Measurements from ENCODE around the gene INSYN1.
"Not testable (repeated sequence)": the region's sequence is repeated elsewhere in the genome, so short reads cannot be mapped to it uniquely, and the experiment has no call there.

INSYN1 gene

DNA sequence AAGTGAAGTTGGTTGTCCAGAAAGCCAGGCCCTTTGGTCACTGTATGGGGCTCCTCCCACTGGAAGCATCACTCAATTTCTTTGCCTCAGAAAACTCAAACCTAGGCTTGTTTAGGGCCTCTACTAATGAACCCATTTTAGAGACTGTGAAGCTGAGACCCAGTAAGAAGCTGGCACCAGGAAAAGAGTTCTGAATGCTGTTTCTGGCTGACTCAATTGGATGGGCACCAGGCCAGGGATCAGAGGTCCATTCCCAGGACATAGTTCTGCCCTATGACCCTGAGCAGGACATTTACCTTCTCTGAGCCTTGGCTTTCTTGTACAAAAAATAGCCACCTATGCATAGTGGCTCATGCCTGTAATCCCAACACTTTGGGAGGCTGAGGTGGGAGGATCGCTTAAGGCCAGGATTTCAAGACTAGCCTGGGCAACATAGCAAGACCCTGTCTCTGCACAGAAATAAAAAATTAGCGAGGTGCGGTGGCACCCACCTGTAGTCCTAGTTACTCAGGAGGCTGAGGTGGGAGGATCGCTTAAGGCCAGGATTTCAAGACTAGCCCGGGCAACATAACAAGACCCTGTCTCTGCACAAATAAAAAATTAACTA is 38.4 kb downstream of the INSYN1 start:
- DNase-seq (ENCODE audit: low spot score): no peak

DNA sequence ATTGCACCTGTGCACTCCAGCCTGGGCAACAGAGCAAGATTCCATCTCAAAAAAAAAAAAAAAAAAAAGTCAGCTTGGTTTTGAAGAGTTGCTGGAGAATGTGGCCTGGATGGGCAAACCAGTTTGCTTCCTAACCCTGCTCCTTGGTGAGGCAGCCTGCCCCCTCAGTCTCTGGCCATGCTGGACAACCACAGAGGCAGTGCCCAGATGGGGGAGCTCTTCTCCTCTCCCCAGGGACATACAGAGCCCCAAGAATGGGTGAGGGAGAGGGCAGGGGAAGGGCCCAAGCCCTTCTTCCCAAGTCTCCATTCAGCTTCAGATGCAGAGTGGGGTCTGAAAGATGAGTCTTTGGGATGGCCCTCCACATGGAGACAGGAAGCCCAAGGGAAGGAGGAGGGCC is 41.0 kb downstream of the INSYN1 start:
- DNase-seq (ENCODE audit: low spot score): no peak

DNA sequence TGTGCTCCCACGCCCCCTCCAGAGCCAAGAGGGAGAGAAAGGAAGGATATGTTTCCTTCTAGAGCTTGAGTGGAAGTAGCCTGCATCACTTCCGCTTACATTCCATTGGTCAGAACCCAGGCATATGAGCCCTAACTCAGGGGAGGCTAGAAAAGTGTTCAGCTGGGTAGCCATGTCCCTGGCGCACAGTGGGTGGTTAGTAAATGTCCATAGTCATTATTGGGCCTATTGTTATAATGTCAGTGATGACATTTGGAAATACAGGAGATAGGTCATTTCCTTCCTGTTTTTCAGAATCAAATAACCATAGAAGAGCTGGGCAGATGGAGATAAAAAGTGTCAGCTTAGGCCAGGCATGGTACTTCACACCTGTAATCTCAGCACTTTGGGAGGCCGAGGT is 41.6 kb downstream of the INSYN1 start:
- DNase-seq (ENCODE audit: low spot score): no peak

GRCh38 chr15:73710321-73710720 is 42.8 kb downstream of the INSYN1 start:
- DNase-seq (ENCODE audit: low spot score): no peak

GRCh38 chr15:73709686-73710085 is 43.5 kb downstream of the INSYN1 start:
- DNase-seq (ENCODE audit: low spot score): no peak

DNA sequence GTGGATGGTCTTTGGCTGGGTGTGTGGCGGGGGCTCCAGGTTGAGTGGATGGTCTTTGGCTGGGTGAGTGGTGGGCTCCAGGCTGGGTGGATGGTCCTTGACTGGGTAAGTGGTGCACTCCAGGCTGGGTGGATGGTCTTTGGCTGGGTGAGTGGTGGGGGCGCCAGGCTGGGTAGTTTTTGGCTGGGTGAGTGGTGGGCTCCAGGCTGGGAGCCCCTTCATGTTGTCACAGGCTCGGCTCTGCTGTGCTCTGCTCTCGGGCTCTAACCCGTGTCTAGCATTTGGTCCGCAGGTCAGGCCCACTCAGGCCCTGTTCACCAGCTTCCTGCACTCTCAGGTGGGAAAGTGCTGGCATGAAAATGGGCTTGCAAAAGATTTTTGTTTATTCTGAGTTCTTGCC is 43.9 kb downstream of the INSYN1 start:
- no peak for DNase-seq (ENCODE audit: low spot score)

- DNase-seq (ENCODE audit: low spot score): no peak
Measured at GRCh38 chr15:73708691-73709090, 44.5 kb downstream of the INSYN1 start.

- peak; percentile 51 for DNase-seq (ENCODE audit: low spot score)
Measured at GRCh38 chr15:73704869-73705645, 48.1 kb downstream of the INSYN1 start.

- DNase-seq (ENCODE audit: low spot score): not testable (repeated sequence)
Measured at GRCh38 chr15:73704142-73704868, 48.8 kb downstream of the INSYN1 start.

DNA sequence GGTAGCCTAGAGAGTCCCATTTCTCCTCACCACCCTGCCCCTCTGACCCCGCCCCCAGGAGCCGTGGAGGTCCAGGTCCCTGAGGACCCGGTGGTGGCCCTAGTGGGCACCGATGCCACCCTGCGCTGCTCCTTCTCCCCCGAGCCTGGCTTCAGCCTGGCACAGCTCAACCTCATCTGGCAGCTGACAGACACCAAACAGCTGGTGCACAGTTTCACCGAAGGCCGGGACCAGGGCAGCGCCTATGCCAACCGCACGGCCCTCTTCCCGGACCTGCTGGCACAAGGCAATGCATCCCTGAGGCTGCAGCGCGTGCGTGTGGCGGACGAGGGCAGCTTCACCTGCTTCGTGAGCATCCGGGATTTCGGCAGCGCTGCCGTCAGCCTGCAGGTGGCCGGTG is 49.5 kb downstream of the INSYN1 start:
- not testable (repeated sequence) for DNase-seq (ENCODE audit: low spot score)

DNA sequence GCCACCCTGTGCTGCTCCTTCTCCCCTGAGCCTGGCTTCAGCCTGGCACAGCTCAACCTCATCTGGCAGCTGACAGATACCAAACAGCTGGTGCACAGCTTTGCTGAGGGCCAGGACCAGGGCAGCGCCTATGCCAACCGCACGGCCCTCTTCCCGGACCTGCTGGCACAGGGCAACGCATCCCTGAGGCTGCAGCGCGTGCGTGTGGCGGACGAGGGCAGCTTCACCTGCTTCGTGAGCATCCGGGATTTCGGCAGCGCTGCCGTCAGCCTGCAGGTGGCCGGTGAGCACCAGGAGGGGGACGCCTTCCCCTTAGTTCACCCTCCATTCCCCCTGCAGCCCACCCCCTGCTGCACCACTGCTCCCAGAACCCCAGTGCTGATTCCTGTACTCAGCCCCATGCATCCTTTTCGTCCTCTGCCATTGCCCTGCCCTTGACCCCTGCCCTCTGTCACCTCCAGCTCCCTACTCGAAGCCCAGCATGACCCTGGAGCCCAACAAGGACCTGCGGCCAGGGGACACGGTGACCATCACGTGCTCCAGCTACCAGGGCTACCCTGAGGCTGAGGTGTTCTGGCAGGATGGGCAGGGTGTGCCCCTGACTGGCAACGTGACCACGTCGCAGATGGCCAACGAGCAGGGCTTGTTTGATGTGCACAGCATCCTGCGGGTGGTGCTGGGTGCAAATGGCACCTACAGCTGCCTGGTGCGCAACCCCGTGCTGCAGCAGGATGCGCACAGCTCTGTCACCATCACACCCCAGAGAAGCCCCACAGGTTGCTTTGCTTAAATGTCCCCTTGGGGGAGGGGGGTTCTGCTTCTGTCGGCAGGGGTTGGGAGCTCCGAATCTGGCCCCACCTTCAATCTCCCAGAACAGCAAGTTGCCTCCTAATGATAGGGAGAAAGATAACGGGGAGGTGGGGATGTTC is 50.6 kb downstream of the INSYN1 start:
- not testable (repeated sequence) for DNase-seq (ENCODE audit: low spot score)

GRCh38 chr15:73700041-73700842 is 52.9 kb downstream of the INSYN1 start:
- peak; percentile 79 for DNase-seq (ENCODE audit: low spot score)

GRCh38 chr15:73699249-73700040 is 53.7 kb downstream of the INSYN1 start:
- no peak for DNase-seq (ENCODE audit: low spot score)

- no peak for DNase-seq (ENCODE audit: low spot score)
Measured at GRCh38 chr15:73697033-73697467, 56.1 kb downstream of the INSYN1 start.

DNA sequence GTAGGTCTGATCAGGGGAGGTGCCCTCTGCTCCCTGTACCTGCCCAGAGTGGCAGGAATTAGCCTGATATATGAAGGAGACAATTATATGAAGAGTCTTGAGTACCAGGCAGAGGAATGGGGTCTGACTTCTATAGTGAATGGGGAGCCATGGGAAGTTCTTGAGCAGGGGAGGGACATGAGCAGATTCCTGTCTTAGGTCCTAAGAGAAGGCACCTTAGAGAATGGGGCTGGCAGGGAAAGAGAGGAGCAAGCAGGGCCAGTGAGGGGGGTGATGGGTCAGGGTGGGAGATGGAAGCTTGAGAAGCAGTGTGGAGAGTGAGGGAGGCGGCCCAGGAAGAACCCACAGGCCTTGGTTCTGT is 56.5 kb downstream of the INSYN1 start:
- DNase-seq (ENCODE audit: low spot score): no peak

GRCh38 chr15:73695773-73696640 is 57.1 kb downstream of the INSYN1 start:
- DNase-seq (ENCODE audit: low spot score): no peak

GRCh38 chr15:73694419-73694818 is 58.7 kb downstream of the INSYN1 start:
- DNase-seq (ENCODE audit: low spot score): no peak

DNA sequence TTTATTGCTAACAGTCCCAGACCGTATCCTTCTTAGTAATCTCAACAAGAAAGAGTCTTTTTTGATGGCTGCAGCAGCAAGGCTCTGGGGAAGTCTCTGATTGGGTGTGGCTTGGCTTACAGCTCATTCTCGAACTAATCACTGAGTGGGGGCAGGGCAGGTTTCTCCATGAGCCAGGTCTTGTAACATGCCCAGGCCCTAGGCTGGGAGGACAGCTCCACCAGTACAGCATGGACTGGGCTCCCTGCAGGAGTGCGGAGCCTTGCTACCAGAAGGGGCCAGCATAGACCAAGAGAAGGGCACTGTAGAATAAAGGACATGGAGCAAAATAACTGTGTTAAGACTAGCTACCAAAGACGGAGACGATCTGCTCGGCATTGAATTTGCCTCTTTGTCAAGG is 61.8 kb downstream of the INSYN1 start:
- peak; percentile 20 for DNase-seq (ENCODE audit: low spot score)

GRCh38 chr15:73688455-73688854 is 64.7 kb downstream of the INSYN1 start:
- DNase-seq (ENCODE audit: low spot score): no peak

All from LoVo (cell line).